Measurements from ENCODE around the gene ATG2A.

- no peak for TF ChIP-seq CTCF (IDR thresholded peaks at IDR 0.05; ENCODE audit: insufficient read depth, low read depth, low read length)
- TF ChIP-seq EZH2 (IDR thresholded peaks at IDR 0.05; ENCODE audit: insufficient read depth, low read length), result no peak
These were observed 8.2 kb downstream of the ATG2A start for GRCh38 chr11:64908766-64909165.

All from astrocyte (in vitro differentiated cells and primary cell).